ENCODE data around the gene NPAS3.

DNA sequence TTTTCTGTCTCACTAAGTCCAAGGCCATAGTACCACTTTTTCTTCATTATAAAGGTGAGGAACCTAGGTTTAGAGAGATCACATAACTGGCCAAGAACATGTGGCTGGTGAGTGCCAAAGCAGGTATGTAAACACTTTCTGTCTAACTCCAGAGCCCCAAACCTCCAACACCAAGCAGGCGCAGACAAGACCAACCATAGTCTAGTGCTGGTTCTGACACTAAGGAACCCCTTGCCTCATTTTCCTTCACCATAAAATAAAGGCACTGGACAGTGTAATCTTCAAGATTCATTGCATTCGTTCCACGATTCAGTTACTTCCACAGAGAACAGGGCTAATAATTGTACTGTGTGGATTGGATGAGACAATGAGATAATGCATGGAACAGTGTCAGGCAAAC, 71.0 kb downstream of the NPAS3 start:
- TF ChIP-seq CTCF (IDR thresholded peaks at IDR 0.05; ENCODE audit: borderline replicate concordance, extremely low read depth, low read length, poor library complexity, severe bottlenecking) = no peak
- TF ChIP-seq EZH2 (IDR thresholded peaks at IDR 0.05; ENCODE audit: borderline replicate concordance, low read depth, low read length, severe bottlenecking) = no peak

Measured in DND-41 (cell line).